Neural progenitor cell (in vitro differentiated cells): ENCODE measurements around the gene BMPR1B. TPM values are rescaled to one million over a fixed set of nuclear protein-coding genes. Genes with fewer than 3 reads are reported as not detected.

ENCODE experiments used
- DNase-seq: peaks from one replicate; pipeline ENCODE4 v3.0.0-alpha.2; 2016; ENCODE audit warnings: low spot score
- H2AFZ ChIP-seq: fragments of 200-600 bp; sonication (generic); replicated peaks from 2 replicates; pipeline ENCODE4 v1.6.1; 2016; ENCODE audit warnings: antibody characterized with exemption
- H3F3A ChIP-seq: fragments of 200-600 bp; sonication (generic); 2 replicates; pipeline ENCODE4 v1.6.1; 2016; ENCODE audit warnings: antibody characterized with exemption, low read depth
- H3K27ac ChIP-seq: fragments of 200-600 bp; sonication (generic); 2 replicates; pipeline ENCODE4 v1.5.1; 2016; ENCODE audit warnings: mild to moderate bottlenecking
- H3K27me3 ChIP-seq: fragments of 200-600 bp; sonication (generic); 2 replicates; pipeline ENCODE4 v1.6.1; 2016; ENCODE audit warnings: mild to moderate bottlenecking, moderate library complexity
- H3K36me3 ChIP-seq: fragments of 200-600 bp; sonication (generic); 2 replicates; pipeline ENCODE4 v1.5.1; 2016
- H3K4me1 ChIP-seq: fragments of 200-600 bp; sonication (generic); 2 replicates; pipeline ENCODE4 v1.6.1; 2016; ENCODE audit warnings: mixed run types
- H3K4me2 ChIP-seq: fragments of 200-600 bp; sonication (generic); 2 replicates; pipeline ENCODE4 v1.6.1; 2016
- H3K4me3 ChIP-seq: fragments of 200-600 bp; sonication (generic); 2 replicates; pipeline ENCODE4 v1.5.1; 2016
- H3K79me2 ChIP-seq: fragments of 200-600 bp; sonication (generic); 2 replicates; pipeline ENCODE4 v1.6.1; 2016; ENCODE audit warnings: low read depth
- H3K9ac ChIP-seq: fragments of 200-600 bp; sonication (generic); 2 replicates; pipeline ENCODE4 v1.6.1; 2016
- H3K9me3 ChIP-seq: fragments of 200-600 bp; sonication (generic); 2 replicates; pipeline ENCODE4 v1.5.1; 2016; ENCODE audit warnings: low read depth
- H4K20me1 ChIP-seq: fragments of 200-600 bp; sonication (generic); 2 replicates; pipeline ENCODE4 v1.6.1; 2016; ENCODE audit warnings: low read depth
- H3K27ac Mint-ChIP-seq: 3 replicates; pipeline ENCODE4 v1.8.0; 2021; ENCODE audit warnings: mixed read lengths
- H3K27me3 Mint-ChIP-seq: 2 replicates; pipeline ENCODE4 v1.8.0; 2022; ENCODE audit warnings: low read depth, mild to moderate bottlenecking, inconsistent platforms, moderate library complexity, mixed read lengths; ENCODE audit not compliant: insufficient read depth
- H3K36me3 Mint-ChIP-seq: 3 replicates; pipeline ENCODE4 v1.8.0; 2021; ENCODE audit warnings: mixed read lengths
- H3K4me1 Mint-ChIP-seq: 3 replicates; pipeline ENCODE4 v1.8.0; 2021; ENCODE audit warnings: mixed read lengths
- H3K4me3 Mint-ChIP-seq: 3 replicates; pipeline ENCODE4 v1.8.0; 2021; ENCODE audit warnings: mild to moderate bottlenecking, moderate library complexity, mixed read lengths
- H3K9me3 Mint-ChIP-seq: 3 replicates; pipeline ENCODE4 v1.8.0; 2020; ENCODE audit warnings: mixed read lengths
- EZH2 ChIP-seq: fragments of 200-600 bp; sonication (generic); IDR thresholded peaks from 2 replicates; pipeline ENCODE4 v1.6.1; 2017; ENCODE audit warnings: antibody characterized with exemption, mild to moderate bottlenecking, moderate library complexity
- EZH2phosphoT487 ChIP-seq: fragments of 200-600 bp; sonication (generic); IDR thresholded peaks from 2 replicates; pipeline ENCODE4 v1.6.1; 2017; ENCODE audit warnings: antibody characterized with exemption
- total RNA-seq: library from RNA; depleted of rRNA; stranded (reverse); fragments of >200 nt; gene quantifications from 2 replicates; pipeline ENCODE4 v1.2.3, GENCODE V29; 2015; ENCODE audit warnings: low replicate concordance
- TF ChIP-seq, protein P1 (sequence below): fragments of 200-600 bp; sonication (generic); IDR thresholded peaks from 2 replicates; pipeline ENCODE4 v1.5.1; 2017; ENCODE audit warnings: antibody characterized with exemption, mild to moderate bottlenecking

Gene BMPR1B
- total RNA-seq, 1 donor from 2014 or later = 2.7 TPM

DNA sequence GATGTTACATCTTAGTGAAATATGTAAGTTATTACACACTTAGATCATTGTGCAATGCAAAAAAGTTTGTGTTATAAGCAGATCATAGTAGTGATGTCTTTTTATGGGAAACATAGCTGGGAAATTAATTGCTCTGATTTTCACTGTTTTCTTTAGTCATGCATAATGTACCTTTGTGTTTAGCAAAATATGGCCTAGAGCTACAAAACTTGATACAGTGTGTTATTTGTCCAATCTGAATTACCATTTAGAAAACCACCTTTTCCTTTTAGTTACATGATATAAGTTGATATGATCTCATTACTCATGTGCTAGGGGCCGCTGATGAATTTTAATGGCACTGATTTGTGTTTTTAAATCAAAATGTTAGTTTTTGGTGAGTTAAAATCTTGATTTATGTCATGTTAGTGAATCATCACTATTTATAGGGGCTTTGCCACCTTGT lies 2.0 kb downstream of the BMPR1B start:
- Histone ChIP-seq H3K9ac (no peak overlapping the region), H3K9me3 (no peaks in the 10 kb centered on the region), H3K79me2 (no peaks in the 10 kb centered on the region), H3K4me1 (no peaks in the 10 kb centered on the region), H3K4me3 (no peak overlapping the region), H2AFZ (no peak overlapping the region), H3K36me3 (no peaks in the 10 kb centered on the region), H4K20me1 (no peaks in the 10 kb centered on the region), H3F3A (peaks cover 9% of the 10 kb centered on the region), H3K27ac (no peak overlapping the region), H3K27me3 (peaks cover 82% of the 10 kb centered on the region), H3K4me2 (no peak overlapping the region)
- H3K36me3 Mint-ChIP-seq = no peaks in the 10 kb centered on the region
- peaks cover 5% of the 10 kb centered on the region for H3K27me3 Mint-ChIP-seq
- TF ChIP-seq EZH2phosphoT487 (no peak), EZH2 (no peak)
- TF ChIP-seq, protein P1, sequence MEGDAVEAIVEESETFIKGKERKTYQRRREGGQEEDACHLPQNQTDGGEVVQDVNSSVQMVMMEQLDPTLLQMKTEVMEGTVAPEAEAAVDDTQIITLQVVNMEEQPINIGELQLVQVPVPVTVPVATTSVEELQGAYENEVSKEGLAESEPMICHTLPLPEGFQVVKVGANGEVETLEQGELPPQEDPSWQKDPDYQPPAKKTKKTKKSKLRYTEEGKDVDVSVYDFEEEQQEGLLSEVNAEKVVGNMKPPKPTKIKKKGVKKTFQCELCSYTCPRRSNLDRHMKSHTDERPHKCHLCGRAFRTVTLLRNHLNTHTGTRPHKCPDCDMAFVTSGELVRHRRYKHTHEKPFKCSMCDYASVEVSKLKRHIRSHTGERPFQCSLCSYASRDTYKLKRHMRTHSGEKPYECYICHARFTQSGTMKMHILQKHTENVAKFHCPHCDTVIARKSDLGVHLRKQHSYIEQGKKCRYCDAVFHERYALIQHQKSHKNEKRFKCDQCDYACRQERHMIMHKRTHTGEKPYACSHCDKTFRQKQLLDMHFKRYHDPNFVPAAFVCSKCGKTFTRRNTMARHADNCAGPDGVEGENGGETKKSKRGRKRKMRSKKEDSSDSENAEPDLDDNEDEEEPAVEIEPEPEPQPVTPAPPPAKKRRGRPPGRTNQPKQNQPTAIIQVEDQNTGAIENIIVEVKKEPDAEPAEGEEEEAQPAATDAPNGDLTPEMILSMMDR = no peak
- no peak for DNase-seq
- H3K4me1 Mint-ChIP-seq = peaks cover 26% of the 10 kb centered on the region
- H3K4me3 Mint-ChIP-seq = peak overlapping the region; percentile 91
- no peak overlapping the region for H3K27ac Mint-ChIP-seq
- no peaks in the 10 kb centered on the region for H3K9me3 Mint-ChIP-seq

DNA sequence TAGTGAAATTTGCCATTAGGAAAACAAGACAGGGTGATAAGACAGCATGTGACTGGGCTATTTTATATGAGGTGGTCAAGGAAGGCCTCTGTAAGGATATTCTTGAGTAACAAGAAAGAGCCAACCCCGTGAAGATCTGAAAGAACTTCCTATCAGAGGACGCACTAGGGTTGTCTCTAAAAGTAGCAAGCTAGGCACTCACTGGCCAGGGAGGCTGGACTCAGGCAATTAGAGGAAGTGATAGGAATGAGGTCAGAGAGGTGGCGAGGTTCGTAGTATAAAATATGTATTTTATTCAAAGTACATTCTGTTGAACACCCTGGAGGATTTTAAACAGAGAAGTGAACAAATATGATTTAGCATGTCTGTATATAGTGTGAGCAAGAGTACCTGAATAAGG lies 4.6 kb downstream of the BMPR1B start:
- no peak overlapping the region for H3K4me3 ChIP-seq
- Mint-ChIP-seq H3K4me1 (peaks cover 14% of the 10 kb centered on the region), H3K27me3 (peaks cover 2% of the 10 kb centered on the region), H3K27ac (no peak overlapping the region), H3K36me3 (no peaks in the 10 kb centered on the region), H3K9me3 (no peaks in the 10 kb centered on the region), H3K4me3 (no peak overlapping the region)
- H3K9ac ChIP-seq = no peak overlapping the region
- no peaks in the 10 kb centered on the region for H4K20me1 ChIP-seq
- peaks cover 57% of the 10 kb centered on the region for H3K27me3 ChIP-seq
- no peaks in the 10 kb centered on the region for H3K36me3 ChIP-seq
- TF ChIP-seq EZH2phosphoT487 (no peak), EZH2 (no peak)
- TF ChIP-seq, protein P1 = no peak
- H3K9me3 ChIP-seq = no peaks in the 10 kb centered on the region
- no peaks in the 10 kb centered on the region for H3K4me1 ChIP-seq
- no peaks in the 10 kb centered on the region for H3K79me2 ChIP-seq
- H3K27ac ChIP-seq = no peak overlapping the region
- H3F3A ChIP-seq = peaks cover 9% of the 10 kb centered on the region
- no peak overlapping the region for H3K4me2 ChIP-seq
- no peak overlapping the region for H2AFZ ChIP-seq
- no peak for DNase-seq

DNA sequence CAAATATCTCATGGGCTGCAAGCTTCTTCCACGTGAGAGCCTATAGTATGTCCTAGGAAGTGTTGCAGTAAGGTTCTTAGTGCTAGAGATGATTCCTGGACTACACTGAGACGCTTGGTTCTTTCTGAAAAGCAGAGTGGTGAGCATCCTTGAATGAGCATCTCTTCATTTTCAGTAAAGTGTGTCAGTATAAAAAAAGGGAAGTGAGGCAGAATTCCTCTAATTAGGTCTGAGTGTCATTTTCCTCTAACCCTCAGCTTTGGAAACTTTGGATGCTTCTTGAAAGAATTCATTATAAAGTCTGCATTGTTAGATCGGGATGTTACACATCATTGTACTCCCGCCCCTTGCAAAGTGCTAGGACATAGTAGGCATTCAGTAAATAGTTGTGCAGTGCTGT lies 5.2 kb downstream of the BMPR1B start:
- DNase-seq = no peak
- H3K27me3 Mint-ChIP-seq = peaks cover 2% of the 10 kb centered on the region
- H3K27me3 ChIP-seq = peaks cover 50% of the 10 kb centered on the region
- H2AFZ ChIP-seq = no peak overlapping the region
- H3K4me1 Mint-ChIP-seq = peaks cover 13% of the 10 kb centered on the region
- no peak overlapping the region for H3K4me2 ChIP-seq
- no peaks in the 10 kb centered on the region for H4K20me1 ChIP-seq
- H3K9ac ChIP-seq = no peak overlapping the region
- H3K4me1 ChIP-seq = no peaks in the 10 kb centered on the region
- no peak overlapping the region for H3K27ac Mint-ChIP-seq
- H3K9me3 Mint-ChIP-seq = no peaks in the 10 kb centered on the region
- no peaks in the 10 kb centered on the region for H3K9me3 ChIP-seq
- H3K4me3 Mint-ChIP-seq = no peak overlapping the region
- H3K27ac ChIP-seq = no peak overlapping the region
- no peaks in the 10 kb centered on the region for H3K79me2 ChIP-seq
- no peaks in the 10 kb centered on the region for H3K36me3 Mint-ChIP-seq
- TF ChIP-seq EZH2phosphoT487 = no peak
- TF ChIP-seq EZH2 = no peak
- TF ChIP-seq, protein P1 = no peak
- no peak overlapping the region for H3K4me3 ChIP-seq
- peaks cover 9% of the 10 kb centered on the region for H3F3A ChIP-seq
- no peaks in the 10 kb centered on the region for H3K36me3 ChIP-seq
